ENCODE results near the gene DCBLD2.

The DCBLD2 gene

GRCh38 chr3:98763819-98764418, 137.6 kb downstream of the DCBLD2 start:
- DNase-seq = no peak

GRCh38 chr3:98763076-98763475, 138.4 kb downstream of the DCBLD2 start, which contains the start of gene ST3GAL6:
Gene ST3GAL6 (plus strand): TSS chr3:98763340. CDS start chr3:98768441, 5,101 bp downstream.
- no peak for DNase-seq

- no peak for DNase-seq
Measured at GRCh38 chr3:98761643-98762229, 139.8 kb downstream of the DCBLD2 start.

- DNase-seq = no peak
Measured at GRCh38 chr3:98759629-98760028, 141.9 kb downstream of the DCBLD2 start.

- DNase-seq = no peak
Measured at GRCh38 chr3:98755601-98756000, 145.9 kb downstream of the DCBLD2 start.

GRCh38 chr3:98754483-98754882, 147.0 kb downstream of the DCBLD2 start:
- no peak for DNase-seq

- DNase-seq = no peak
Measured at GRCh38 chr3:98750276-98750919, 151.1 kb downstream of the DCBLD2 start.

GRCh38 chr3:98746882-98747281, 154.6 kb downstream of the DCBLD2 start:
- no peak for DNase-seq

- DNase-seq = no peak
Measured at GRCh38 chr3:98746122-98746521, 155.4 kb downstream of the DCBLD2 start.

All from activated CD8-positive, alpha-beta memory T cell treated with anti-CD3 and anti-CD28 coated beads, Interleukin-2, amount 50 U/mL, for 48 hours (primary cell).